HepG2 (cell line): ENCODE measurements around the gene DHRS13. TPM values are rescaled to one million over a fixed set of nuclear protein-coding genes. Genes with fewer than 3 reads are reported as not detected.

Experiments
- ATAC-seq: fragments of 200-7000 bp; cut with Tn5 transposase; 3 replicates; pipeline ENCODE4 v1.9.1; 2020; ENCODE audit warnings: mild to moderate bottlenecking, moderate library complexity
- BruUV-seq: library from RNA; stranded (reverse); fragments of 400-500 nt; replicated peaks from 2 replicates; lab custom pipeline; 2021; lab: Mats Ljungman, UMichigan
- CTCF ChIA-PET: fragments of 300-600 bp; formaldehyde crosslinking; extraction: SDS; loops from one replicate; lab custom pipeline; 2021; ENCODE audit warnings: low total read pairs, inconsistent platforms, low intra/inter-chr PET ratio; lab: Yijun Ruan, JAX
- POLR2A ChIA-PET: fragments of 350-600 bp; sonication (Branson Sonifier 250); formaldehyde crosslinking; loops from one replicate; lab custom pipeline; 2020; ENCODE audit warnings: antibody characterized with exemption, inconsistent platforms; lab: Yijun Ruan, JAX
- DNase-seq: peaks from one replicate; pipeline ENCODE4 v3.0.0-alpha.2; 2015; ENCODE audit warnings: low spot score
- FAIRE-seq: peaks from 3 replicates; lab custom pipeline; 2011; peaks lifted over from hg19 to GRCh38; lab: Jason Lieb, UNC
- H2AFZ ChIP-seq: one replicate; pipeline ENCODE4 v1.6.1; 2011; ENCODE audit warnings: low read length, inconsistent platforms
- H3K27ac ChIP-seq: fragments of 300-600 bp; 3 replicates; pipeline ENCODE4 v1.8.0; 2011; ENCODE audit warnings: mixed run types, mild to moderate bottlenecking, mixed read lengths, low read length, inconsistent platforms; ENCODE audit not compliant: insufficient read depth; ENCODE audit errors: extremely low read length
- H3K27me3 ChIP-seq, 2 experiments: fragments of 200-600 bp in 1 of 2; 2 replicates in 1 of 2; 3 replicates in 1 of 2; pipeline versions ENCODE4 v1.6.0 to v1.8.0; 2011; ENCODE audit warnings: low read length in 2 of 2, mild to moderate bottlenecking in 2 of 2, moderate library complexity in 2 of 2, inconsistent platforms in 1 of 2; ENCODE audit not compliant: insufficient read depth in 2 of 2, control insufficient read depth in 1 of 2
- H3K36me3 ChIP-seq, 2 experiments: fragments of 200-600 bp in 1 of 2; replicated peaks in 1 of 2; 2 replicates in 1 of 2; 3 replicates in 1 of 2; pipeline versions ENCODE4 v1.5.1 to v1.8.0; 2011; ENCODE audit warnings: low read length in 2 of 2, inconsistent platforms in 1 of 2; ENCODE audit not compliant: insufficient read depth in 2 of 2, control insufficient read depth in 1 of 2
- H3K4me1 ChIP-seq: 2 replicates; pipeline ENCODE4 v1.5.1; 2012; ENCODE audit warnings: low read length, inconsistent platforms; ENCODE audit not compliant: insufficient read depth
- H3K4me2 ChIP-seq: 2 replicates; pipeline ENCODE4 v1.6.0; 2011; ENCODE audit warnings: low read depth, low read length, inconsistent platforms
- H3K4me3 ChIP-seq, 3 experiments: fragments of 200-600 bp in 1 of 3; sonication (generic), shearing (Covaris generic) in 1 of 3; replicated peaks in 1 of 3; 2 replicates each; pipeline ENCODE4 v1.5.1; 2011 to 2016; ENCODE audit warnings: low read length in 3 of 3, inconsistent platforms in 2 of 3, low read depth in 2 of 3, mild to moderate bottlenecking in 2 of 3, control low read depth in 1 of 3, mixed read lengths in 1 of 3; ENCODE audit not compliant: insufficient read depth in 1 of 3
- H3K79me2 ChIP-seq: one replicate; pipeline ENCODE4 v1.6.1; 2011; ENCODE audit warnings: low read length, inconsistent platforms; ENCODE audit not compliant: insufficient read depth
- H3K9ac ChIP-seq: 2 replicates; pipeline ENCODE4 v1.6.0; 2011; ENCODE audit warnings: mild to moderate bottlenecking, low read depth, low read length, inconsistent platforms; ENCODE audit not compliant: insufficient read depth
- H3K9me3 ChIP-seq: 2 replicates; pipeline ENCODE4 v1.5.1; 2012; ENCODE audit warnings: mild to moderate bottlenecking, low read length
- H4K20me1 ChIP-seq: 2 replicates; pipeline ENCODE4 v1.6.0; 2011; ENCODE audit warnings: inconsistent platforms, mild to moderate bottlenecking, low read length, moderate library complexity; ENCODE audit not compliant: insufficient read depth
- HBP1 ChIP-seq: IDR thresholded peaks from 2 replicates; pipeline ENCODE4 v1.6.1; 2016; ENCODE audit warnings: low read depth, control low read depth
- KLF11 ChIP-seq: IDR thresholded peaks from 2 replicates; pipeline ENCODE4 v1.6.1; 2016; ENCODE audit warnings: missing compliant biosample characterization
- MAFK ChIP-seq, 2 experiments: IDR thresholded peaks in 1 of 2; conservative IDR thresholded peaks in 1 of 2; 2 replicates each; pipeline ENCODE4 v1.6.1; 2011; ENCODE audit warnings: improper control_type of control experiment in 2 of 2, low read length in 2 of 2
- NR2C2 ChIP-seq: sonication (generic); formaldehyde crosslinking; IDR thresholded peaks from 2 replicates; pipeline ENCODE4 v1.4.0; 2020; ENCODE audit warnings: missing genetic modification reagents, mild to moderate bottlenecking, moderate library complexity, borderline replicate concordance
- POLR2A ChIP-seq, 2 experiments: IDR thresholded peaks; 2 replicates each; pipeline ENCODE4 v1.6.1; 2011; ENCODE audit warnings: low read depth in 2 of 2, low read length in 2 of 2, mild to moderate bottlenecking in 1 of 2, moderate library complexity in 1 of 2; ENCODE audit not compliant: insufficient read depth in 1 of 2
- ZNF510 ChIP-seq: sonication (generic); formaldehyde crosslinking; IDR thresholded peaks from 2 replicates; pipeline ENCODE4 v1.4.0; 2020; ENCODE audit warnings: low read depth, mild to moderate bottlenecking, missing genetic modification reagents
- WGBS: methylation state at CpG from one replicate; pipeline ENCODE4 v1.1.6; 2017; ENCODE audit warnings: low lambda C conversion rate; 5-methylcytosine and 5-hydroxymethylcytosine counted together
- in situ Hi-C: cut with HindIII; loops from 2 replicates; pipeline ENCODE4 v1.10.0; 2017; ENCODE audit warnings: low pct_unique_long_range_greater_than_20kb; ENCODE audit not compliant: extremely low pct_ligation_motif_present
- intact Hi-C: fragments of 100-400 bp; cut with micrococcal nuclease; formaldehyde crosslinking; loops from one replicate; pipeline ENCODE4 v1.10.0; 2022; ENCODE audit not compliant: unreplicated experiment
- polyA plus RNA-seq, 8 experiments: library from polyadenylated mRNA; depleted of rRNA in 3 of 8; stranded (reverse) in 7 of 8; unstranded in 1 of 8; fragments of >200 nt; fragmentation: Illumina TruSeq in 4 of 8; extraction: Trizol in 4 of 8; gene quantifications; 2 replicates each; pipeline versions ENCODE4 v1.2.1 to v1.2.3, GENCODE V29; 2011 to 2016; ENCODE audit warnings: low read depth in 4 of 8, missing spikeins in 1 of 8, mixed read lengths in 1 of 8; ENCODE audit not compliant: insufficient read depth in 1 of 8
- total RNA-seq, 5 experiments: library from RNA; depleted of rRNA; stranded (reverse); fragments of >200 nt; fragmentation: Illumina TruSeq; extraction: Trizol; gene quantifications; 2 replicates each; pipeline ENCODE4 v1.2.3, GENCODE V29; 2016; ENCODE audit warnings: low read depth in 1 of 5

The DHRS13 gene
- total and polyA plus RNA-seq, 2 of the 13 experiments (the other 11 are each of a cell fraction or from before 2014, with no cell fraction given), result 11.8 to 12.6 TPM

GRCh38 chr17:28879886-28880571 lies 22.9 kb downstream of the DHRS13 start:
- ATAC-seq, result no peak
- intact Hi-C loops, result loop anchor here (1.0 kb wide), 1 partner anchor 117 kb away; no protein-coding TSS in a partner anchor
- TF ChIP-seq NR2C2 (CRISPR knock-in tag) (no peak), KLF11 (no peak), HBP1 (no peak), POLR2A (IDR thresholded peaks at IDR 0.05; ENCODE audit: insufficient read depth in 1 of 2, low read depth in 2 of 2, low read length in 2 of 2) (no peak), ZNF510 (CRISPR knock-in tag) (no peak), MAFK (conservative IDR thresholded peaks at IDR 0.05 in 1 of 2, IDR thresholded peaks at IDR 0.05 in 1 of 2; ENCODE audit: low read length in 2 of 2) (no peak)
- Histone ChIP-seq H3K9me3 (no peaks in the 10 kb centered on the region), H3K27ac (no peak overlapping the region), H4K20me1 (no peaks in the 10 kb centered on the region), H3K9ac (no peak overlapping the region), H2AFZ (no peak overlapping the region), H3K36me3 (peaks cover 26 to 54% of the 10 kb centered on the region in 2 experiments), H3K4me2 (no peak overlapping the region), H3K4me1 (no peaks in the 10 kb centered on the region), H3K27me3 (no peaks in the 10 kb centered on the region), H3K4me3 (no peak overlapping the region), H3K79me2 (no peaks in the 10 kb centered on the region)
- ChIA-PET CTCF (interaction anchor here (1.9 to 2.4 kb wide), 2 partner anchors 23 to 116 kb away, joined by 6 to 20 read pairs; partner anchors contain the start of gene DHRS13), POLR2A (interaction anchor here (1.2 to 1.4 kb wide), 2 partner anchors 12 to 22 kb away, joined by 3 to 5 read pairs; no protein-coding TSS in a partner anchor)
- in situ Hi-C loops, result loop anchor here (10.0 to 25.0 kb wide), 2 partner anchors 115 to 243 kb away; partner anchors contain the start of gene BLTP2
- FAIRE-seq, result no peak
- DNase-seq, result no peak
- BruUV-seq, result TSS peak; percentile 51
- 84% methylated on average over 9 of the region's 9 CpGs for WGBS
